Gastrocnemius medialis (tissue), 4 donors: ENCODE results near the gene RBM47.

ENCODE experiments used
- CTCF ChIP-seq, 5 experiments: fragments of 450-650 bp in 3 of 5; fragments of 200-600 bp in 2 of 5; sonication (generic) in 2 of 5; IDR thresholded peaks in 4 of 5; conservative IDR thresholded peaks in 1 of 5; 1 replicate in 4 of 5; 2 replicates in 1 of 5; pipeline ENCODE4 v1.5.1; 2016 to 2019; ENCODE audit warnings: antibody characterized with exemption in 5 of 5, mild to moderate bottlenecking in 3 of 5, moderate library complexity in 3 of 5
- POLR2A ChIP-seq, 2 donors: fragments of 450-650 bp; IDR thresholded peaks; one replicate each; pipeline ENCODE4 v1.6.1; 2017; ENCODE audit warnings: antibody characterized with exemption in 2 of 2, mild to moderate bottlenecking in 2 of 2, moderate library complexity in 2 of 2

- TF ChIP-seq POLR2A (IDR thresholded peaks at IDR 0.05) = no peak
- no peak for TF ChIP-seq CTCF (IDR thresholded peaks at IDR 0.05 in 4 of 5, conservative IDR thresholded peaks at IDR 0.05 in 1 of 5)
These were observed 203.7 kb downstream of the RBM47 start for GRCh38 chr4:40425799-40426574.
